H1 (cell line): ENCODE measurements around the gene CIB4. TPM values are rescaled to one million over a fixed set of nuclear protein-coding genes. Genes with fewer than 3 reads are reported as not detected.

ENCODE experiments used
- CTCF ChIA-PET: fragments of 300-600 bp; sonication (Branson Sonifier 250); formaldehyde crosslinking; loops from one replicate; lab custom pipeline; 2021; ENCODE audit not compliant: partially characterized antibody; lab: Charles Lee
- POLR2A ChIA-PET: fragments of 300-600 bp; sonication (Branson Sonifier 250); formaldehyde crosslinking; loops from one replicate; lab custom pipeline; 2021; ENCODE audit warnings: inconsistent platforms; ENCODE audit not compliant: partially characterized antibody; lab: Charles Lee
- DNase-seq, 2 experiments: peaks; one replicate each; pipeline versions ENCODE4 v3.0.0 to v3.0.0-alpha.2; 2010 to 2022; ENCODE audit warnings: low spot score in 2 of 2, low read depth in 1 of 2, mixed read lengths in 1 of 2
- FAIRE-seq: peaks from 2 replicates; lab custom pipeline; 2011; peaks lifted over from hg19 to GRCh38; lab: Jason Lieb, UNC
- H2AFZ ChIP-seq: 2 replicates; pipeline ENCODE4 v1.8.1; 2012; ENCODE audit warnings: low read length, inconsistent platforms
- H2AK5ac ChIP-seq: 2 replicates; pipeline ENCODE4 v1.6.1; 2013; ENCODE audit warnings: low read depth, low read length
- H2BK120ac ChIP-seq: replicated peaks from 2 replicates; pipeline ENCODE3; 2013; ENCODE audit warnings: low read depth, low read length, inconsistent platforms
- H2BK12ac ChIP-seq: 2 replicates; pipeline ENCODE4 v1.6.1; 2013; ENCODE audit warnings: low read depth, low read length
- H2BK15ac ChIP-seq: 2 replicates; pipeline ENCODE4 v1.6.1; 2013; ENCODE audit warnings: low read length
- H2BK20ac ChIP-seq: 2 replicates; pipeline ENCODE4 v1.6.1; 2013; ENCODE audit warnings: low read length
- H2BK5ac ChIP-seq: 2 replicates; pipeline ENCODE4 v1.6.1; 2013; ENCODE audit warnings: low read depth, low read length
- H3K14ac ChIP-seq: 2 replicates; pipeline ENCODE4 v1.6.1; 2013; ENCODE audit warnings: inconsistent platforms; ENCODE audit not compliant: insufficient read length
- H3K18ac ChIP-seq: 2 replicates; pipeline ENCODE4 v1.6.1; 2013; ENCODE audit warnings: low read length; ENCODE audit errors: extremely low read depth
- H3K23ac ChIP-seq: 2 replicates; pipeline ENCODE4 v1.6.1; 2013; ENCODE audit warnings: inconsistent platforms; ENCODE audit not compliant: insufficient read length
- H3K23me2 ChIP-seq: 2 replicates; pipeline ENCODE4 v1.6.1; 2013; ENCODE audit warnings: low read depth, low read length
- H3K27ac ChIP-seq: 2 replicates; pipeline ENCODE4 v1.6.1; 2011; ENCODE audit warnings: low read depth, low read length, inconsistent platforms
- H3K27me3 ChIP-seq, 4 experiments: replicated peaks in 1 of 4; 1 replicate in 1 of 4; 2 replicates in 3 of 4; pipeline versions ENCODE4 v1.6.1 to v1.8.1; 2011 to 2013; ENCODE audit warnings: low read length in 3 of 4, mild to moderate bottlenecking in 3 of 4, inconsistent platforms in 2 of 4, mixed read lengths in 2 of 4, moderate library complexity in 1 of 4; ENCODE audit not compliant: control insufficient read depth in 3 of 4, insufficient read depth in 3 of 4; ENCODE audit errors: extremely low read depth in 1 of 4
- H3K36me3 ChIP-seq, 4 experiments: 2 replicates each; pipeline versions ENCODE4 v1.6.1 to v1.8.1; 2011 to 2013; ENCODE audit warnings: mild to moderate bottlenecking in 4 of 4, low read length in 3 of 4, moderate library complexity in 2 of 4, control low read depth in 1 of 4, inconsistent platforms in 1 of 4; ENCODE audit not compliant: insufficient read depth in 4 of 4, control insufficient read depth in 2 of 4
- H3K4ac ChIP-seq: replicated peaks from 2 replicates; pipeline ENCODE3; 2013; ENCODE audit warnings: low read length, low read depth, mixed read lengths, inconsistent platforms; ENCODE audit not compliant: insufficient read length
- H3K4me1 ChIP-seq, 4 experiments: replicated peaks in 1 of 4; 1 replicate in 1 of 4; 2 replicates in 3 of 4; pipeline versions ENCODE4 v1.6.1 to v1.8.1; 2011 to 2013; ENCODE audit warnings: low read length in 3 of 4, inconsistent platforms in 2 of 4, mixed read lengths in 1 of 4; ENCODE audit not compliant: insufficient read depth in 4 of 4, control insufficient read depth in 3 of 4
- H3K4me2 ChIP-seq, 2 experiments: 2 replicates each; pipeline versions ENCODE4 v1.6.1 to v1.8.1; 2011 to 2013; ENCODE audit warnings: low read depth in 2 of 2, low read length in 2 of 2, control low read depth in 1 of 2, inconsistent platforms in 1 of 2, mild to moderate bottlenecking in 1 of 2; ENCODE audit not compliant: insufficient read depth in 1 of 2
- H3K4me3 ChIP-seq, 4 experiments: fragments of 200-600, 300-600 bp in 1 of 4; sonication (generic), shearing (Covaris generic), sonication (Bioruptor Twin) in 1 of 4; 2 replicates each; pipeline versions ENCODE4 v1.5.1 to v1.8.1; 2011 to 2016; ENCODE audit warnings: low read length in 4 of 4, low read depth in 3 of 4, control low read depth in 2 of 4, inconsistent platforms in 2 of 4, mild to moderate bottlenecking in 2 of 4, mixed read lengths in 1 of 4, moderate library complexity in 1 of 4; ENCODE audit not compliant: insufficient read depth in 2 of 4; ENCODE audit errors: extremely low read depth in 1 of 4
- H3K56ac ChIP-seq: replicated peaks from 2 replicates; pipeline ENCODE3; 2013; ENCODE audit warnings: low read depth, mild to moderate bottlenecking, mixed read lengths, low read length, inconsistent platforms; ENCODE audit not compliant: insufficient read length
- H3K79me1 ChIP-seq: 2 replicates; pipeline ENCODE4 v1.6.1; 2013; ENCODE audit warnings: low read depth, low read length, control low read depth
- H3K79me2 ChIP-seq, 2 experiments: 2 replicates each; pipeline versions ENCODE4 v1.6.1 to v1.8.1; 2012 to 2013; ENCODE audit warnings: low read length in 2 of 2, mild to moderate bottlenecking in 2 of 2, inconsistent platforms in 1 of 2; ENCODE audit not compliant: insufficient read depth in 2 of 2, control insufficient read depth in 1 of 2
- H3K9ac ChIP-seq, 4 experiments: replicated peaks in 1 of 4; 1 replicate in 1 of 4; 2 replicates in 3 of 4; pipeline versions ENCODE4 v1.6.1 to v1.8.1; 2011 to 2013; ENCODE audit warnings: low read depth in 3 of 4, low read length in 3 of 4, control low read depth in 2 of 4, mild to moderate bottlenecking in 2 of 4, moderate library complexity in 2 of 4, inconsistent platforms in 1 of 4; ENCODE audit errors: extremely low read depth in 1 of 4
- H3K9me3 ChIP-seq, 2 experiments: 2 replicates each; pipeline versions ENCODE4 v1.6.1 to v1.8.1; 2012 to 2013; ENCODE audit warnings: mild to moderate bottlenecking in 2 of 2, moderate library complexity in 2 of 2, control low read depth in 1 of 2, inconsistent platforms in 1 of 2, low read depth in 1 of 2, low read length in 1 of 2, mixed read lengths in 1 of 2; ENCODE audit not compliant: insufficient read depth in 2 of 2
- H4K20me1 ChIP-seq, 2 experiments: replicated peaks in 1 of 2; 2 replicates each; pipeline versions ENCODE3 to v1.8.1; 2011 to 2013; ENCODE audit warnings: inconsistent platforms in 2 of 2, low read length in 2 of 2, mild to moderate bottlenecking in 1 of 2; ENCODE audit not compliant: insufficient read depth in 2 of 2, control insufficient read depth in 1 of 2
- H4K5ac ChIP-seq: 2 replicates; pipeline ENCODE4 v1.6.1; 2013; ENCODE audit warnings: low read length, low read depth, mixed read lengths, inconsistent platforms; ENCODE audit not compliant: insufficient read length
- H4K8ac ChIP-seq: 2 replicates; pipeline ENCODE4 v1.8.0; 2013; ENCODE audit warnings: mild to moderate bottlenecking, moderate library complexity, low read length, inconsistent platforms; ENCODE audit not compliant: insufficient read depth; ENCODE audit errors: extremely low read depth
- H4K91ac ChIP-seq: replicated peaks from 2 replicates; pipeline ENCODE3; 2013; ENCODE audit warnings: low read length, mixed read lengths, inconsistent platforms; ENCODE audit not compliant: insufficient read length
- CBX5 ChIP-seq: fragments of 300-800, 300-1000 bp; sonication (generic); IDR thresholded peaks from 2 replicates; pipeline ENCODE4 v1.7.1; 2016; ENCODE audit warnings: antibody characterized with exemption, low read length, low read depth
- SRF ChIP-seq: IDR thresholded peaks from 2 replicates; pipeline ENCODE4 v1.6.1; 2011; ENCODE audit warnings: mild to moderate bottlenecking, low read depth, low read length, moderate library complexity
- TBP ChIP-seq: IDR thresholded peaks from 2 replicates; pipeline ENCODE4 v1.6.1; 2011; ENCODE audit warnings: low read depth, low read length, improper control_type of control experiment
- WGBS, 2 experiments: shearing (Covaris generic) in 1 of 2; methylation state at CpG; one replicate each; pipeline versions ENCODE4 v1.1.6 to v1.1.7; 2013 to 2015; ENCODE audit warnings: low lambda C conversion rate in 2 of 2, mixed read lengths in 2 of 2, inconsistent platforms in 1 of 2, low coverage in 1 of 2, missing lambda C conversion rate in 1 of 2; ENCODE audit not compliant: insufficient replicate concordance in 2 of 2, insufficient coverage in 1 of 2, insufficient read length in 1 of 2; ENCODE audit errors: extremely low coverage in 1 of 2, missing lambda C conversion rate in 1 of 2; 5-methylcytosine and 5-hydroxymethylcytosine counted together
- polyA plus RNA-seq, 7 experiments: library from polyadenylated mRNA; depleted of rRNA in 3 of 7; stranded (reverse) in 5 of 7; unstranded in 2 of 7; fragments of >200 nt in 5 of 7; fragments of 200-250 nt in 2 of 7; gene quantifications; 1 replicate in 5 of 7; 2 replicates in 1 of 7; 4 replicates in 1 of 7; pipeline versions ENCODE4 v1.2.1 to v1.2.3, GENCODE V29; 2011 to 2013; ENCODE audit warnings: missing spikeins in 2 of 7, mixed read lengths in 2 of 7
- total RNA-seq: library from RNA; stranded (reverse); fragmentation: NEBNext Ultra II Directional; extraction: Animal tissue kit (Norgen Biotek cat#: 25700); gene quantifications from 2 replicates; pipeline ENCODE4 v1.2.1, GENCODE V29; 2021

The CIB4 gene
- total and polyA plus RNA-seq, 2 of the 8 experiments (the other 6 are each of a cell fraction or from before 2014, with no cell fraction given): not detected

DNA sequence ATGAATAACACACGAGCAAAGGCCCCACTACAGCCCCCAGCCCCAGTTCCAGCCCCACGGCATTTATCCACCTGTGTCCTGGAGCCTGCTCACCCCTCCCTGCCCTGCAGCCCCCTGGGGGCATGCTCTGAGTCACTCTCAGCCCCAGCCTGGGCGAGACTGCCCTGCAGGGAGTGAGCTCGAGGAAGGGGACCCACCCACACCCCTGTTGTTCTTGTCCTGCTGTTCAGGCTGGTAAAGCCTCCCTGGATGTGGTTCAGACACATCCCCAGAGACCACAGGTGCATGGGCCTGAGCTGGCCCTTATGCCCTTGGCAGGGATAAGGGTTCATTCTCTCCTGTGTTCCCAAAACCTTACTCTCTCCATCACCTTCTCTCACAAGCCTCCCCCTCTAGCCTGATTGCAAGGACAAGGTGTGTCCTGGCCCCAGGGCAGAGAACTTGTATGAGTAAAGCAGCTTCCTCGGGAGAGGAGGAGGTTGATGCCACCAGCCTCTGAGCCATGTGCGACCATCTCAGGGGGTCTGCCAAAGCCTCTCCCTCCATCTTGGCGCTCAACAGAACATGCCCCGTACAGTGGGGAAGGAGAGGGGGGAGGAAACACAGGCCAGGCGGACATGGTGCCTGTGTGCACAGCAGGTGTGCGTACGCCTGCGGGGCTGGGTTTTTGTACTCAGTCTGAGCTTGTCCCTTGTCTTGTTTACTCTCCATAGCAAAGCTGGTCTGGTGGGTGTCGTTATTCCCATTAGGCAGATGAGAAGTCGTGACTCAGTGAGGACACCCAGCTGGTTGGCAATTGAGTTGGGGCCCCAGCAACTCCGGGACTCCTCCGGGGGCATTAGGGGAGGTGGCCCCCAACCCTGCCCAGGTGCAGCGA lies 64.4 kb downstream of the CIB4 start:
- ChIA-PET POLR2A (interaction anchor here (1.4 kb wide), 1 partner anchor 9 kb away, joined by 3 read pairs; no protein-coding TSS in a partner anchor), CTCF (interaction anchor here (0.6 to 10.9 kb wide), 29 partner anchors 8 to 302 kb away, joined by 3 to 159 read pairs (median 7); partner anchors contain the start of gene OTOF)
- FAIRE-seq (no peak), DNase-seq (no peak)
- H3K36me3 ChIP-seq: no peaks in the 10 kb centered on the region
- no peaks in the 10 kb centered on the region for H3K23me2 ChIP-seq
- no peak overlapping the region for H2AFZ ChIP-seq
- no peak overlapping the region for H3K23ac ChIP-seq
- H2BK15ac ChIP-seq: no peak overlapping the region
- H3K4me2 ChIP-seq: no peak overlapping the region
- H4K20me1 ChIP-seq: no peaks in the 10 kb centered on the region
- H3K4me1 ChIP-seq: peaks cover 0 to 3% (median 2%) of the 10 kb centered on the region in 4 experiments; a peak in 2 of 7 replicates
- no peaks in the 10 kb centered on the region for H3K79me2 ChIP-seq
- TF ChIP-seq TBP: no peak
- no peak for TF ChIP-seq SRF
- no peak for TF ChIP-seq CBX5
- H3K79me1 ChIP-seq: no peaks in the 10 kb centered on the region
- no peak overlapping the region for H3K4me3 ChIP-seq
- no peak overlapping the region for H3K14ac ChIP-seq
- peak overlapping the region; percentile 52; the same call in 1 of the 2 replicates for H2BK5ac ChIP-seq
- H2BK20ac ChIP-seq: no peak overlapping the region
- H3K4ac ChIP-seq: no peak overlapping the region
- no peak overlapping the region for H2AK5ac ChIP-seq
- H4K5ac ChIP-seq: no peak overlapping the region
- H2BK12ac ChIP-seq: peak overlapping the region; percentile 68; the same call in 1 of the 2 replicates
- H2BK120ac ChIP-seq: no peak overlapping the region
- H3K9me3 ChIP-seq: no peaks in the 10 kb centered on the region
- WGBS, 2 experiments: 88% methylated on average over 17 of the region's 17 CpGs; no CpG with 5 or more reads in 1 of the 2 experiments
- H3K9ac ChIP-seq: no peak overlapping the region
- no peak overlapping the region for H4K91ac ChIP-seq
- H4K8ac ChIP-seq: no peak overlapping the region
- peaks cover 0 to 2% (median under 1%) of the 10 kb centered on the region in 4 experiments; a peak in 3 of 7 replicates for H3K27me3 ChIP-seq
- H3K56ac ChIP-seq: no peak overlapping the region
- H3K18ac ChIP-seq: no peak overlapping the region; the same call in 1 of the 2 replicates
- no peak overlapping the region for H3K27ac ChIP-seq
